RKO (cell line): ENCODE measurements around the gene RCBTB2.

Experiments
- DNase-seq: peaks from one replicate; pipeline ENCODE4 v3.0.0-alpha.2; 2016; ENCODE audit warnings: low spot score

Gene RCBTB2

GRCh38 chr13:48563626-48564025 is 30.7 kb upstream of the RCBTB2 start:
- DNase-seq, result no peak

- no peak for DNase-seq
These were observed 29.6 kb upstream of the RCBTB2 start for GRCh38 chr13:48562296-48563066.

- DNase-seq, result no peak
These were observed 28.8 kb upstream of the RCBTB2 start for GRCh38 chr13:48561466-48562235.

- DNase-seq, result no peak
These were observed 27.9 kb upstream of the RCBTB2 start for GRCh38 chr13:48560657-48561337.

GRCh38 chr13:48559638-48560320 is 26.9 kb upstream of the RCBTB2 start:
- DNase-seq, result peak; percentile 45

- DNase-seq, result no peak
These were observed 23.9 kb upstream of the RCBTB2 start for GRCh38 chr13:48556817-48557216.

GRCh38 chr13:48555441-48555840 is 22.6 kb upstream of the RCBTB2 start:
- DNase-seq, result no peak

- DNase-seq, result peak; percentile 3
These were observed 18.4 kb upstream of the RCBTB2 start for GRCh38 chr13:48551329-48551728.

- DNase-seq, result no peak
These were observed 16.8 kb upstream of the RCBTB2 start for GRCh38 chr13:48549658-48550057.

GRCh38 chr13:48547663-48548092 is 14.8 kb upstream of the RCBTB2 start:
- no peak for DNase-seq

GRCh38 chr13:48545608-48546007 is 12.7 kb upstream of the RCBTB2 start:
- DNase-seq, result no peak

- DNase-seq, result peak; percentile 5
These were observed 9.9 kb upstream of the RCBTB2 start for GRCh38 chr13:48542581-48543341.

- DNase-seq, result no peak
These were observed 9.3 kb upstream of the RCBTB2 start for GRCh38 chr13:48542138-48542537.

- DNase-seq, result no peak
These were observed 6.7 kb upstream of the RCBTB2 start for GRCh38 chr13:48539550-48539949.

- DNase-seq, result no peak
These were observed 3.9 kb upstream of the RCBTB2 start for GRCh38 chr13:48536621-48537250.

GRCh38 chr13:48535766-48536165 is 2.9 kb upstream of the RCBTB2 start:
- no peak for DNase-seq

GRCh38 chr13:48534911-48535501 is 2.1 kb upstream of the RCBTB2 start:
- no peak for DNase-seq

GRCh38 chr13:48533961-48534600 is 1.2 kb upstream of the RCBTB2 start:
- DNase-seq, result no peak

GRCh38 chr13:48532256-48532505 is 699 bp downstream of the RCBTB2 start:
- no peak for DNase-seq
